Measurements from ENCODE around the gene PLEKHB2.

PLEKHB2 gene

DNA sequence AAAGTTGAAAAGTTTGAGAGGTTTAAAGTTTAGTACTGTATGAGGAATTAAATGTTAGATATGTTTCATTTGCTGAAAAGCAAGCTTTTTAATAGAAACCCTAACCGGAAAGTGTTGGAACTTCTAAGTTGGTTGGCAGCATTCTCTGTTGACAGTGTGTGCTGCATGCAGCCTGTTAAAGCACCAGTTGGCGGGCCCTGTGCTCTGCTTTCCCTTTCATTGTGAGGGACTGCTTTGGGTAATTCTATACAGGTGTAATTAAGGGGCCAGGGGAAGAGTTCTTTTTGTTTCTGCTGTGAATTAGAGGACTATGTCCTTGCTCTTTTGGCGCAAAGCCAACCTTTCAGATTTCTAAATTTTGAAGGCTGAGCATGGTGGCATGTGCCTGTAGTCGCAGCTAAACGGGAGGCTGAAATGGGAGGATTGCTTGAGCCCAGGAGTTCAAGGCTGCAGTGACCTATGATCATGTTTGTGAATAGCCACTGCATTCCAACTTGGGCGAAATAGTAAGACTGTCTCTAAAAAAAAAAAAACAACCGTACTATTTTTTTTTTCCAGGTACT, 20.1 kb downstream of the PLEKHB2 start:
- Histone ChIP-seq H3K9me3 (ENCODE audit: control extremely low read depth in 1 of 5, control insufficient read depth in 4 of 5, insufficient read depth in 2 of 5, low read depth in 1 of 5, low read length in 4 of 5) (no peaks in the 10 kb centered on the region), H3K36me3 (ENCODE audit: control insufficient read depth in 4 of 4, insufficient read depth in 4 of 4, low read length in 3 of 4) (peaks cover 17 to 76% (median 42%) of the 10 kb centered on the region in 4 experiments), H3K27ac (ENCODE audit: insufficient read depth in 1 of 2, low read depth in 1 of 2, low read length in 2 of 2, poor library complexity in 1 of 2, severe bottlenecking in 2 of 2) (no peak overlapping the region), H3K4me1 (ENCODE audit: control extremely low read depth in 1 of 4, control insufficient read depth in 4 of 4, insufficient read depth in 4 of 4, low read length in 3 of 4) (no peaks in the 10 kb centered on the region), H3K4me3 (ENCODE audit: control insufficient read depth in 1 of 7, extremely low read depth in 1 of 7, insufficient read depth in 4 of 7, low read depth in 2 of 7, low read length in 6 of 7) (no peak overlapping the region), H3K27me3 (replicated peaks in 2 of 5; ENCODE audit: control insufficient read depth in 4 of 5, insufficient read depth in 5 of 5, low read length in 4 of 5) (no peaks in the 10 kb centered on the region)
- POLR2A ChIA-PET: no interaction called here
- CTCF ChIA-PET: no interaction called here
- no peak for DNase-seq
- WGBS (ENCODE audit: insufficient coverage): 91% methylated on average over 7 of the region's 7 CpGs

DNA sequence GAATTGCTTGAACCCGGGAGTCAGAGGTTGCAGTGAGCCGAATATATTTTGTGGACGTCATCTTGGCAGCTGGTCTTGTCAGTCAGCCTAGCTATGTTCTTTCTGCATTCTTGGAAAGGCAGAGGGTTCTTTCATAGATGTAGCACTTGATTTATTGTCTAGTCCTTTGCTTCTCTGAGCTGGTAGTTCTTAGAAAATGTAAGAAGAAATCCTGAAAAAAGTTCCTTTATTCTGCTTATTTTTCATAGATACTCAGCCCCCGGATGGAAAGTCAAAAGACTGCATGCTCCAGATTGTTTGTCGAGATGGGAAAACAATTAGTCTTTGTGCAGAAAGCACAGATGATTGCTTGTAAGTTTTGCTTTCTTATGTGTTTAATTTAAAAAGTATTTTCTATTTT, 21.3 kb downstream of the PLEKHB2 start:
- 97% methylated on average over 3 of the region's 5 CpGs for WGBS (ENCODE audit: insufficient coverage)
- H3K4me3 ChIP-seq (ENCODE audit: control insufficient read depth in 1 of 7, extremely low read depth in 1 of 7, insufficient read depth in 4 of 7, low read depth in 2 of 7, low read length in 6 of 7): no peak overlapping the region
- no peaks in the 10 kb centered on the region for H3K4me1 ChIP-seq (ENCODE audit: control extremely low read depth in 1 of 4, control insufficient read depth in 4 of 4, insufficient read depth in 4 of 4, low read length in 3 of 4)
- H3K9me3 ChIP-seq (ENCODE audit: control extremely low read depth in 1 of 5, control insufficient read depth in 4 of 5, insufficient read depth in 2 of 5, low read depth in 1 of 5, low read length in 4 of 5): no peaks in the 10 kb centered on the region
- POLR2A ChIA-PET: no interaction called here
- H3K27ac ChIP-seq (ENCODE audit: insufficient read depth in 1 of 2, low read depth in 1 of 2, low read length in 2 of 2, poor library complexity in 1 of 2, severe bottlenecking in 2 of 2): no peak overlapping the region
- no peak for DNase-seq
- H3K27me3 ChIP-seq (replicated peaks in 2 of 5; ENCODE audit: control insufficient read depth in 4 of 5, insufficient read depth in 5 of 5, low read length in 4 of 5): no peaks in the 10 kb centered on the region
- CTCF ChIA-PET: no interaction called here
- H3K36me3 ChIP-seq (ENCODE audit: control insufficient read depth in 4 of 4, insufficient read depth in 4 of 4, low read length in 3 of 4): peaks cover 22 to 77% (median 48%) of the 10 kb centered on the region in 4 experiments

DNA sequence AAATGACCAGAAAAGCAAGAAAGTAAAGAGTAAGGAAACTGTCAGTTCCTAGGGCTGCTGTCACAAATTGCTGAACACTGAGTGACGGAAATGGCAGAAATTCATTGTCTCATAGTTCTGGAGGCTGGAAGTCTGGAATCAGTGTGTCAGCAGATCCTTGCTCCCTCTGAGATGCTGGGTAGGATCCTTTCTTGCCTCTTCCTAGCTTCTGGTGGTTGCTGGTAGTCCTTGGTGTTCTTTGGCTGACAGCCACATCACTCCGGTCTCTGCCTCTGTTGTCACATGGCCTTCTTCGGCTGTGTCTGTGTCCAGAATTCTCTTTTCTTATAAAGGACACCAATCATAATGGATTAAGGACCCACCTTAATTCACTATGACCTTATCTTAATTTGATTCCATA, 21.9 kb downstream of the PLEKHB2 start:
- WGBS (ENCODE audit: insufficient coverage): 92% methylated on average over 3 of the region's 3 CpGs
- DNase-seq: no peak
- Histone ChIP-seq H3K27me3 (replicated peaks in 2 of 5; ENCODE audit: control insufficient read depth in 4 of 5, insufficient read depth in 5 of 5, low read length in 4 of 5) (no peaks in the 10 kb centered on the region), H3K9me3 (ENCODE audit: control extremely low read depth in 1 of 5, control insufficient read depth in 4 of 5, insufficient read depth in 2 of 5, low read depth in 1 of 5, low read length in 4 of 5) (no peaks in the 10 kb centered on the region), H3K4me1 (ENCODE audit: control extremely low read depth in 1 of 4, control insufficient read depth in 4 of 4, insufficient read depth in 4 of 4, low read length in 3 of 4) (no peaks in the 10 kb centered on the region), H3K4me3 (ENCODE audit: control insufficient read depth in 1 of 7, extremely low read depth in 1 of 7, insufficient read depth in 4 of 7, low read depth in 2 of 7, low read length in 6 of 7) (no peak overlapping the region), H3K36me3 (ENCODE audit: control insufficient read depth in 4 of 4, insufficient read depth in 4 of 4, low read length in 3 of 4) (peaks cover 22 to 80% (median 49%) of the 10 kb centered on the region in 4 experiments), H3K27ac (ENCODE audit: insufficient read depth in 1 of 2, low read depth in 1 of 2, low read length in 2 of 2, poor library complexity in 1 of 2, severe bottlenecking in 2 of 2) (no peak overlapping the region)
- POLR2A ChIA-PET: no interaction called here
- CTCF ChIA-PET: no interaction called here

DNA sequence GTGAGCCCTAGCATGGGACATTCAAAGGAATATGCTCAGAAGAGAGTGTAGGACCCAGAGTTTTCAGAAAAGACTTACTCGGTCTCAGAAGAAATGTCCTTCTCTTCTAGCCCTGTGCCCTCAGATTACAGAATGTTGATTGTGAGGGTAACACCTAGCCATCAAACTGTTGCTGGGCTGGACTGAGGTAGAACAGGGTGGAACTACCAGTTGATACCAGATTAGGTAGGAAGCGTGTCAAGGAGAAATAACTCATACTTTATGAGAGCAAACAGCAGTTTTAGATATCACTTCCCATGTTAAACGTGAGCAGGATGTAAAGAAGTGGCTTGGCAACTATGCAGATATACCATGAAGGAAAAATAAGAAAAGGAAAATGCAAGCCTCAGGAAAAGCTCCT, 22.8 kb downstream of the PLEKHB2 start:
- 100% methylated on average over 1 of the region's 3 CpGs for WGBS (ENCODE audit: insufficient coverage)
- H3K4me1 ChIP-seq (ENCODE audit: control extremely low read depth in 1 of 4, control insufficient read depth in 4 of 4, insufficient read depth in 4 of 4, low read length in 3 of 4): no peaks in the 10 kb centered on the region
- H3K27ac ChIP-seq (ENCODE audit: insufficient read depth in 1 of 2, low read depth in 1 of 2, low read length in 2 of 2, poor library complexity in 1 of 2, severe bottlenecking in 2 of 2): no peak overlapping the region
- DNase-seq: no peak
- no peak overlapping the region for H3K4me3 ChIP-seq (ENCODE audit: control insufficient read depth in 1 of 7, extremely low read depth in 1 of 7, insufficient read depth in 4 of 7, low read depth in 2 of 7, low read length in 6 of 7)
- POLR2A ChIA-PET: no interaction called here
- H3K9me3 ChIP-seq (ENCODE audit: control extremely low read depth in 1 of 5, control insufficient read depth in 4 of 5, insufficient read depth in 2 of 5, low read depth in 1 of 5, low read length in 4 of 5): no peaks in the 10 kb centered on the region
- H3K27me3 ChIP-seq (replicated peaks in 2 of 5; ENCODE audit: control insufficient read depth in 4 of 5, insufficient read depth in 5 of 5, low read length in 4 of 5): no peaks in the 10 kb centered on the region
- CTCF ChIA-PET: no interaction called here
- H3K36me3 ChIP-seq (ENCODE audit: control insufficient read depth in 4 of 4, insufficient read depth in 4 of 4, low read length in 3 of 4): peaks cover 23 to 79% (median 52%) of the 10 kb centered on the region in 4 experiments

DNA sequence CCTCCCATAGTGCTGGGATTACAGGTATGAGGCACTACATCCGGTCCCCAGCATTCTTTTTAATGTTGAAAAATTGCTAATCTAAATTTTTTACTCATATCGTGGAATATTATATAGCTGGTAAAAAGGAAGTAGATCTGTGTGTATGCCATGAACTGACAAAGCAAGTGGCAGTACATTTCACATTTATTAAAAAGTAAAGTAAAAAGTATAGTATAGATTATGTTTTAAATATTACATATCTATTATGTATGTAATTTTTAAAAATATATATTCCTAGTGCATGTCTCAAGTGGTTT, 25.1 kb downstream of the PLEKHB2 start:
- ChIA-PET POLR2A (interaction anchor here (0.6 kb wide), 1 partner anchor 362 kb away, joined by 5 read pairs; the partner anchor contains the start of gene MZT2A), CTCF (no interaction called here)
- Histone ChIP-seq H3K36me3 (ENCODE audit: control insufficient read depth in 4 of 4, insufficient read depth in 4 of 4, low read length in 3 of 4) (peaks cover 23 to 79% (median 52%) of the 10 kb centered on the region in 4 experiments), H3K4me3 (ENCODE audit: control insufficient read depth in 1 of 7, extremely low read depth in 1 of 7, insufficient read depth in 4 of 7, low read depth in 2 of 7, low read length in 6 of 7) (no peak overlapping the region), H3K27ac (ENCODE audit: insufficient read depth in 1 of 2, low read depth in 1 of 2, low read length in 2 of 2, poor library complexity in 1 of 2, severe bottlenecking in 2 of 2) (no peak overlapping the region), H3K4me1 (ENCODE audit: control extremely low read depth in 1 of 4, control insufficient read depth in 4 of 4, insufficient read depth in 4 of 4, low read length in 3 of 4) (no peaks in the 10 kb centered on the region), H3K9me3 (ENCODE audit: control extremely low read depth in 1 of 5, control insufficient read depth in 4 of 5, insufficient read depth in 2 of 5, low read depth in 1 of 5, low read length in 4 of 5) (no peaks in the 10 kb centered on the region), H3K27me3 (replicated peaks in 2 of 5; ENCODE audit: control insufficient read depth in 4 of 5, insufficient read depth in 5 of 5, low read length in 4 of 5) (no peaks in the 10 kb centered on the region)
- WGBS (ENCODE audit: insufficient coverage): no CpG with 5 or more reads among the region's 2 CpGs
- no peak for DNase-seq

DNA sequence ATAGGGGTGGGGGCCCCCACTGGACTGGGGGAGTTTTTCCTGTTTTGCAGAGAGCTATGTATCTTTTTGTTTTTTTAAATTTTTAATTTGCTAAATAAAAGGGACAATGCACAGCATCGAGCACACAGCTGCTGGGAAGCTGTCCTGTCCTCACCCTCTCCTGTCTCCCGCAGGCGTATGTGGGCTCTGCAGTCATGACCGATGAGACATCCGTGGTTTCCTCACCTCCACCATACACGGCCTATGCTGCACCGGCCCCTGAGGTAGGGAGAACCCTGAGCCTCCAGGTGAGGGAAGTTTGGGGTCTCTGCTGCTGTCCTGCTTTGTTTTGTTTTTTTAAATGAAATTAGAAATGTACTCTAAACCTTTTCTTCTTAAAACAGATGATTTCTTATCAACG, 27.6 kb downstream of the PLEKHB2 start:
- no peaks in the 10 kb centered on the region for H3K4me1 ChIP-seq (ENCODE audit: control extremely low read depth in 1 of 4, control insufficient read depth in 4 of 4, insufficient read depth in 4 of 4, low read length in 3 of 4)
- CTCF ChIA-PET: no interaction called here
- peak overlapping the region in 1 of 2 experiments; percentile 43 for H3K27ac ChIP-seq (ENCODE audit: insufficient read depth in 1 of 2, low read depth in 1 of 2, low read length in 2 of 2, poor library complexity in 1 of 2, severe bottlenecking in 2 of 2)
- no peaks in the 10 kb centered on the region for H3K27me3 ChIP-seq (replicated peaks in 2 of 5; ENCODE audit: control insufficient read depth in 4 of 5, insufficient read depth in 5 of 5, low read length in 4 of 5)
- DNase-seq: no peak
- POLR2A ChIA-PET: no interaction called here
- no peak overlapping the region for H3K4me3 ChIP-seq (ENCODE audit: control insufficient read depth in 1 of 7, extremely low read depth in 1 of 7, insufficient read depth in 4 of 7, low read depth in 2 of 7, low read length in 6 of 7)
- peaks cover 20 to 59% (median 37%) of the 10 kb centered on the region in 4 experiments for H3K36me3 ChIP-seq (ENCODE audit: control insufficient read depth in 4 of 4, insufficient read depth in 4 of 4, low read length in 3 of 4)
- 90% methylated on average over 3 of the region's 8 CpGs for WGBS (ENCODE audit: insufficient coverage)
- H3K9me3 ChIP-seq (ENCODE audit: control extremely low read depth in 1 of 5, control insufficient read depth in 4 of 5, insufficient read depth in 2 of 5, low read depth in 1 of 5, low read length in 4 of 5): no peaks in the 10 kb centered on the region

DNA sequence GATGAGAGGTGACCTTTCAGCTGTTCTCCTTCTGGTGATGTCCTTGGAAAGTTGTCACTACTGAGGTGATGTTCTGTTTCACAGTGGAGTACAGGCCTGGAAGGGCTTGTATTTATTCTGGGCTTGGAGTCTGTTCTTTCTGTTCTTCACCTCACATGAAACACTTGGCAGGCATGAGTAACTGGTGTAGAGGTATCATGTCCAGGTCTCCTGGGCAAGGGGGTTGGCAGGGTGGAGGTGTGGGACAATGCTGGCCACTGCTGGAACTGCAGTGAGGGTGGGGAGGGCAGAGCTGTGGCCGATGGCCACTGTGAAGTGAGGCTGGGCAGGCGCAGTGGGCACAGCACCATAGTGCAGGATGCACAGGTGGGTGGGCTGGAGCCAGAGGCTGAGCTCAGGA, 35.4 kb downstream of the PLEKHB2 start:
- no peak for DNase-seq
- Histone ChIP-seq H3K36me3 (ENCODE audit: control insufficient read depth in 4 of 4, insufficient read depth in 4 of 4, low read length in 3 of 4) (peaks cover 3 to 65% (median 36%) of the 10 kb centered on the region in 4 experiments), H3K27ac (ENCODE audit: insufficient read depth in 1 of 2, low read depth in 1 of 2, low read length in 2 of 2, poor library complexity in 1 of 2, severe bottlenecking in 2 of 2) (no peak overlapping the region), H3K9me3 (ENCODE audit: control extremely low read depth in 1 of 5, control insufficient read depth in 4 of 5, insufficient read depth in 2 of 5, low read depth in 1 of 5, low read length in 4 of 5) (no peaks in the 10 kb centered on the region), H3K27me3 (replicated peaks in 2 of 5; ENCODE audit: control insufficient read depth in 4 of 5, insufficient read depth in 5 of 5, low read length in 4 of 5) (no peaks in the 10 kb centered on the region), H3K4me3 (ENCODE audit: control insufficient read depth in 1 of 7, extremely low read depth in 1 of 7, insufficient read depth in 4 of 7, low read depth in 2 of 7, low read length in 6 of 7) (no peak overlapping the region), H3K4me1 (ENCODE audit: control extremely low read depth in 1 of 4, control insufficient read depth in 4 of 4, insufficient read depth in 4 of 4, low read length in 3 of 4) (no peaks in the 10 kb centered on the region)
- 100% methylated on average over 2 of the region's 2 CpGs for WGBS (ENCODE audit: insufficient coverage)
- ChIA-PET POLR2A (interaction anchor here (0.7 kb wide), 1 partner anchor 35 kb away, joined by 5 read pairs; no protein-coding TSS in a partner anchor), CTCF (no interaction called here)

Measured in common myeloid progenitor, CD34-positive (primary cell).